Measurements from ENCODE around the gene VDAC1.

The VDAC1 gene

GRCh38 chr5:133921979-133922378 lies 82.8 kb downstream of the VDAC1 start:
- no peak for DNase-seq
